Ovary (tissue), 3 donors: ENCODE measurements around the gene ALDOB.

Experiments
- CTCF ChIP-seq, 3 donors: fragments of 450-650 bp in 2 of 3; fragments of 200-600 bp in 1 of 3; IDR thresholded peaks; one replicate each; pipeline versions ENCODE4 v1.5.1 to v1.8.0; 2016 to 2022; ENCODE audit warnings: antibody characterized with exemption in 3 of 3, mild to moderate bottlenecking in 1 of 3
- POLR2A ChIP-seq: fragments of 450-650 bp; IDR thresholded peaks from one replicate; pipeline ENCODE4 v1.6.1; 2017; ENCODE audit warnings: antibody characterized with exemption, mild to moderate bottlenecking, moderate library complexity
- donor health status: DM: no; HTN: no; CAD: no.

- TF ChIP-seq CTCF (IDR thresholded peaks at IDR 0.05) (no peak), POLR2A (no peak)
Observed at GRCh38 chr9:101480386-101480785, 44.8 kb upstream of the ALDOB start.
